IPS-NIHi11 (cell line): Measurements from ENCODE around the gene GNA12.

ENCODE experiments used
- DNase-seq: peaks from one replicate; pipeline ENCODE4 v3.0.0; 2012; ENCODE audit warnings: mixed read lengths, low spot score

Gene GNA12

DNA sequence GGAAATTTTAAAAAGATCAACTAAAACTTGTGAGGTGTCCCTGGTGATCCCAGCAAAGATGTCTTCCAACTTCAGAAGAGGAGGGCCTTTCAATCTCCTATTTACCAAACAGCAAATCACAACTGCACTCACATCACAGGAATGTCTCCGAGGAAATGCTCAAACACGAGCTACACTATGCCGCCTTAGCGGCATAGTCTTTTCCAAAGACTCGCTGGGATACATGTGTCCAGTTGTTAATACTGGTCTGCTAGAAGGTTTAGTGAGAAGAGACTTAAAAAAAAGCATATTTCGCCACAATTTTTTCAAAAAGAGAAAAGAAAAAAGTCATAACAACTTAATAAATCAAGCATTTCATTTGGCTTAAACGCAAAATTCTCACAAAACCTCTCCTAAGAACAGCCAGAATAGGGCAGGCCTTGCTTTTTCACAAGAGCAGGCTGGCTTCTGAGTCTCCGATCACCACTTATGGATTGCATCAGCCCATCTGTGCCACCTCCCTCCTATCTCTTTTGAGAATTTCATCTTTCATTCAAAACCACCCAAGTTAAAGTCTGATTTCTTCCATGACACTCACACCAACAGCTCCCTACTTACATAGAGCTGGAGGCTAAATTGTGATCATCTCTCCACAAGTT, 66.1 kb downstream of the GNA12 start:
- DNase-seq, result no peak

DNA sequence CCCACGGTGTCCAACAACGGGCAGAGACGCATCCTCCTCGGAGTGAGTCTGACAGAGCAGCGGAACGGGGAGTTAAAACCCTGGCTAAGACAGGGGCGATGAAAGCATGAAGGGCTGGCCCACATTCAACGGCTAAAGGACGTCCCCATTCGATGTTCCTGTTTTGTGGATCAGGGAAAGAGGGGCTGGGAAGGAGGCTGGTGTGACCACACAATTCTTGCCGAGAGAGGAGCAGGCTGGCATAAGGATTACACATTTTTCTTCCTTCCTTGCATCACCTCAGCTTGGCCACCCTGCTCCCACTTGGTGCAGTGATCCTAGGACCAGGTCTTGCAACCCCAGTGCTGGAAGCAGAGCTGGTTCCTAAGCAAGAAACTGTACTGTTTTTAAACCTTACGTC, 67.7 kb downstream of the GNA12 start:
- DNase-seq, result no peak

DNA sequence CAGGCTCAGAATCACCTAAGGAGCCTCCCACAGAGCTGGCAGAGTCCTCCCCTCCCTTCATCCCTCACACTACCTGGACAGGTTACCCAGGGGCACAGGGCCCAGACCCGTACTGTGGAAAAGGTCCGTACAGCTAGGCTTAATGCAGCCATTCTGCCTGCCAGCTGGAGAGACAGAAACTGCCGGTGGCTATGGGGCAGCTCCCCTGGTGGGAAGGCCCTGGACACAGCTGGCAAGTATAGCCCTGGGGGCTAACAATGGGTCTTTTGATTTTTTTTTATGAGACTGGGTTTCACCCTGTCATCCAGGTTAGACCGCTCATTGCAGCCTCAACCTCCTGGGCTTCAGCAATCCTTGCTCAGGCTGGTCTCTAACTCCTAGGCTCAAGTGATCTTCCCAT, 68.3 kb downstream of the GNA12 start:
- no peak for DNase-seq

DNA sequence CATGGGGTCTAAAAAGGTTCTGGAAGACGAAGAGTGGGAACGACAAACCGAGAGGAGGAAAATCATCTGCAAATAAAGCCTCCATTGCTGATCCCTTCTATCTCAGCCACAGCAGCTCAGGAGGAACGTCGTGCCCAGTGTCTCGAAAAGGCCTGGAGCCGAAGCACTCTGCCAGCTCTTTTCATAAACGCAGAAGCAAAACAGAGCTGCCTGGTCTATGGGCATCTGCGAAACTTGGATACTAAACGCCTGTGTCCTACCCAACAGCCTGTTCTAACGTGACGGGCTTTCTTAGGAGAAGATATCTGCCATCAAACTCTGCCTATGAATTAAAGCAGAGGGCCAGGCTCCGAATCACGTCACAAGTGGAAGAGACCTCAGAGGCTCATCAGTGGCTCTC, 68.7 kb downstream of the GNA12 start:
- DNase-seq, result no peak

DNA sequence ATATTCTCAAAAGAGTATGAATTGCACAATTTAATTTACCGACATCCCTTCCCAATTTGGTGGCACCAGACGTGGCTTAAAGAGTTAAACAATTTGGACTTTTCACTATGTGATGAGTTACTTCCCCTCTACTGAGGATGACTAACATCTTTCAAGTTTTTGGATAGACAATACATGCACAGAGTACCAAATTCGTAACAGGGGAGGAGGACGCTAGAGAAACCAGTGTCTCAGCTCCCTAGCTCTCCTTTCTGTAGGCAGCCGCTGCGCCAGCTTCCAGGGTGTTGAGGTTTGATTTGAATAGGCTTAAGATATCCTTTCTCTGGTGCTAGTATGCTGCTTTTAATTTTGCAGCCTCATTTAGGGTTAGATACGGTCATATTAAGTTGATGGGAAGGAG, 69.2 kb downstream of the GNA12 start:
- no peak for DNase-seq

DNA sequence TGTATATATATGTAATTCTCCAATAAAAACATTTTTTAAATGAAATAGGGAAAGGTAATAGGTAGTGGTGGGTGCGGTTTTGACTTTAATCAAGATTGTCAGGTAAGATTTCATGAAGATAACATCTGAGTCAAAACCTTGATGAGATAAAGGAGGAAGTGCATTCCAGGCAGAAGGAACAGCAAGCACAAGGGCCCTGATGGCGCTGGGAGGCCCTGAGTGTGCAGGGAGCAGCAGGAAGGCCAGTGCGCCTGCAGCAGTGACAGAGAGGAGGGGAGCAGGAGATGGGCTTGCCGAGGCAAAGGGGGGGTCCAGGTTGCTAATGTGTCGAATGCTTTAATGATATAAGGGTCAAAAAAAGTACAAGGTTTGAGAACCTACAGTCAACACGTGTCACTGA, 69.8 kb downstream of the GNA12 start:
- DNase-seq, result no peak

DNA sequence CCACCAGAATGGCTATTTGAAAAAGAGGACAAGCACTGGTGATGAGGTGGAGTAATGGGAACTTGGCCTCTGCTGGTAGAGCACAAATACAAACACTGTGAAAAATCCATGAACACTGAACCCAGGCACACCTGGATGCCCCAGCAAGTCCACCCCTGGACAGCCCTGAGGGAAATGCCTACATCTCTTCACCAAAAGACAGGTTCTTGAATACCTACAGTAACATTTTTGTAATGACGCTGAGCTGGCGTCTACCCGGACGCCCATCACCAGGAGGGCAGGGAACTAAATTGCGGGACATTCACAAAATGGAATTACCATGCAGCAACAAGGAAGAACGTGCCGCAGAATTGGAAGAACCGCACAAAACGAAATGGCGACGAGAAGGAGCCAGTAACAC, 70.5 kb downstream of the GNA12 start:
- DNase-seq, result no peak

DNA sequence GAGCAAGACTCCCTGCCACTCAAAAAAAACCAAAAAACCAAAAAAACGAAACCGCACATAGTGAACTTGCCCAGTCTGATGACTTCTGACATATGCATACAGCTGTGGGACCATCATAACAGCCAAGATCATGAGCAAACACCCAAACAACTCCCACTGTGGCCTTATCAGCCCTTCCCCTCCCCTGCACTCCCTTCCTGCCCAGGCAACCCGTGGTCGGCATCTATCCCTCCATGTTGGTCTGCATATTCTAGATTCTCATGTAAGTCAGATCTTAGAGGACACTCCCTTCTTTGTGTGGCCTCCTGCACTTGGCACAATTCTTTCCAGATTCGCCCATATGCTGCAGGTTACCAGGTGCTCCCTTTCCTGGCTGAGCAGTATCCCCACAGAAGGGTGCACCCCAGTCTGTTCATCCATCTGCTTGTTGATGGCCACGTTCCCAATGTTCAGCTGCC, 72.8 kb downstream of the GNA12 start:
- DNase-seq, result no peak

DNA sequence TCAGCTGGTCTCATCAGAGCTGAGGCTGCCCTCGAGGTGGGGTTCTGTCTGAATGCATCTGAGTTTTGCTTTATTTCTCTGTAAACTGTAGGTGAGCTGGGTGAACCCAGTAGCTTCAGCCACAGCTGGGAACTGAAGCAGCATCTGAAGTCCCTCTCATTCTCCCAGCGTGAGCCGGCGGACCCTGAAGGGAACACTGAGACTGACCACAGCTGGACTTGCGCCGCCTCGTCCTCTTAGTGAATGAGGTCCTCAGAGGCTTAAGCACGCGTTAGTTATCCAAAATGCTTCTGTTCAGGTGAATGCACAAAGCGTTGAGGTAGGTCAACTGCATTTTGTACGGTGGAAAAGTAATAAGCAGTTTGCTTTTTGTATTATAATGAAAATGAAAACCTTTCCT, 79.5 kb downstream of the GNA12 start:
- no peak for DNase-seq

DNA sequence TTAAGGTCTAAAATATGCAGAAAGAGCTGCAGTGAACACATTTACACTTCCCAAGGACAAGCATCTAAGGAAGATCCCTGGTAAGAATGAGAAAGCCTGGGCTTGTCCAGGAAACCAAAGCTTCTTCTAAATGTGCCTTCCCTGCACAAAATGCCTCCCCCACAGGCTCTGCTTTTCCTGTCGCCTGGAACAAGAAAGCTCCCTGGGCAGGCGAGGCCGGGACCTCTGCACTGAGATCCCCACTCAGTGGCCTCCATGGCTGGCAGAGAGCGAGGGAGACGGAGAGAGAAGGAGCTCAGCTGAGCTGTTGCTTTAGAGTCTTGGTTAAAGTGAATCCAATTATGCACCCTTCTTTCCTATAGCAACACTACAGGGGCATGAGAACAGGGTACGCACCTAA, 80.5 kb downstream of the GNA12 start:
- no peak for DNase-seq

DNA sequence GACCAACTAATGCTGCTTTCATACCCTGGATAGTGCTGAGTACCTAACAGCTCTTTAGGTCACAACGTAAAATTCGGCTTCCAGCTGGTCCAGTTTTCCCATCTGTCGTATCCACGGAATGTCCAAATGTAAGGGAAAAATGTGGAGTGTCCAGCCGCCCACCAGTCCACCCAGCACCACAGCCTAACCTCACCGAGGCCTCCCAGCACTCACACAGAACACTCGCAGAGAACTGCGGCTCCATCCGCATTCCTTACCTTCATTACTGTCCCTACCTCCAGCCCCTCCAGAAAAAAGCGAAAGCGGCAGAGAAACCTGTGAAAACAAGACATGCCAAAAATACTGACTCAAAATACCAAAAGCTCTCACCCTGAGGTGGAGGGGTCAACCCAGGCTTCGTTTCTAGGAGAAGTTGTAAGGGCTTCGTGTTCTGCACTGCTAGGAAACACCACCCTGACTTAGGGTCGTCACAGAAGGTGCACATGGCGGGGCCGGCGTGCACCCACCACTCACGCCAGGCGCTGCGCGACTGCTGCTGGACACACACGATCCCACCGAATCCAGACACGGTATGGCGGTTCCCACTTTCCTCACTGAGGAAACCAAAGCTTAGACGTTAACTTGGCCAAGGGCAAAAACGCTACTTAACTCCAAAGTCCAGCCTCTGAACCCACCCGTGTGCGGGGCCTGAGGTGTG, 82.2 kb downstream of the GNA12 start:
- no peak for DNase-seq

DNA sequence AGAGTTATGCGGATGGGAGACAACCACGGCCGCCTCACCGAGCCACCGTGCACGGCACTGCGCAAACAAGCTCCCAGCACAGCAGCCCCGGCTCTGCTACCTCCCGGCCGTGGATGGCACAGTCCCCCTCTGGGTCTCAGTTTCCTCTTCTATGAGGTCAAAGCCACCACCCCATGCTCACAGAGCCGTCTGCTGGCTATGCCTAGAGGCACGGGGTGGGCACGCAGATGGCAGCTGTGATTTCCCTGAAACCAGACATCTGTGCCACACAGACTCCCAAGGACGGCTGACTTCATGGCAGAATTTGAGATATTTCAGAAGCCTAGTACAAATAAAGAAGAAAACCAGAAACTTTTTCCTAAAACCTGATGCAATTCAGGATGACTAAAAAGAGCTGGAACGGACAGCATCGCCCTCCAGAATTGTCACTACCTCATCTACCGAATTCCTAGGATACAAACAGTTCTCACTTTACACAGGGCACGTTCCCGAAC, 82.9 kb downstream of the GNA12 start:
- DNase-seq, result no peak

DNA sequence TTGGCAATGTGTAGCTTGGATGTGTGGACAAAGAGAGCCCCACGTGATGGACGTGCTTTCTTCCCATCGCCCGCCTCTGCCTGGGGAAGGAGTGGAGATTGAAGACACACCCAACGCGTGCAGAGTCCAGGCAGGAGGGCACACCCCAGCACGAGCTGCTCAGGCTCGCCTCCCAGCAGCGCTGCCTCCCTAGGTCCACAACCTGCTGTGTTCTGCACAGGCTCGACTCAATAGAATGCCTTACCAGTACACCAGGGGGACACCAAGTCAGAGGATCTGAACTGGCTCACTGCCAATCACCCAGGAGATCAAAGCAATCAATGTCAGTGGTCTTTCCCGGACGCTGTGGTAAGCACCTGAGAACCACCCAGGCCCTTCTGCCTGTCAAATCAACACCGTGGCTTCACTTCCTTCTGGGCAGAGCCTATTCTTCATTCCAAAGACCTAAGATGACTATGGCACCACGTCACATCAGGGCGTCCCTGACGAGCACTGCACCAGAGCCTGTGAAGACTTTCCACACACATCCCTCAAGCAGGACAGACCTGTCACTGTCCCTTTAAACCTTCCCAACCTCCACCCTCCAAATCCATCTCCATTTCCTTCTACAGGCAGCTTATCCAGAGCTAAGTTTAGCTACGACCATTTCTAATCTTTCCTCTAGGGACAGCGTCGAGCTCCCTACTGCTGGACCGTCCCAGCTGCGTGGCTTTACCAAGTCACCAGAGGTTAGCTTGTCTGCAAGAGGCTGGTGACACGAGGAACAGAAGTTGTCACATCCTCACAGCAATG, 83.8 kb downstream of the GNA12 start:
- peak; percentile 72 for DNase-seq

DNA sequence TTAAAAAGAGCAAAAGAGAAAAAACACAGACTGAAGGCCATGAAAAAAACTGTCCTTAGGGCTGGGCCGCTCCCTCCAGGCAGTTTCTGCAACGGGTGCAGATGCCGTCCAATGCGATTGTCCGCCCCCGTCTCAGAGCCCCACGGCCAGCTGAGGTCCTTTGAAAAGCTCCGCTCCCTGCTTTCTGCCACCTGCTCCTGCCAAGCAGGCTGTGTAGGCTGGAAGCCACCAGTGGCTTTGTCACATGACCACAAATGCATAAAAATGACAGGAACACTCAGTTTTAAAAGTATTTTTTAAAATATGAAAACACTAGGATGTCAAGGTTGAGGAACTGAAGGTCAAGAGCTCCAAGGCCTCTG, 84.4 kb downstream of the GNA12 start:
- no peak for DNase-seq

DNA sequence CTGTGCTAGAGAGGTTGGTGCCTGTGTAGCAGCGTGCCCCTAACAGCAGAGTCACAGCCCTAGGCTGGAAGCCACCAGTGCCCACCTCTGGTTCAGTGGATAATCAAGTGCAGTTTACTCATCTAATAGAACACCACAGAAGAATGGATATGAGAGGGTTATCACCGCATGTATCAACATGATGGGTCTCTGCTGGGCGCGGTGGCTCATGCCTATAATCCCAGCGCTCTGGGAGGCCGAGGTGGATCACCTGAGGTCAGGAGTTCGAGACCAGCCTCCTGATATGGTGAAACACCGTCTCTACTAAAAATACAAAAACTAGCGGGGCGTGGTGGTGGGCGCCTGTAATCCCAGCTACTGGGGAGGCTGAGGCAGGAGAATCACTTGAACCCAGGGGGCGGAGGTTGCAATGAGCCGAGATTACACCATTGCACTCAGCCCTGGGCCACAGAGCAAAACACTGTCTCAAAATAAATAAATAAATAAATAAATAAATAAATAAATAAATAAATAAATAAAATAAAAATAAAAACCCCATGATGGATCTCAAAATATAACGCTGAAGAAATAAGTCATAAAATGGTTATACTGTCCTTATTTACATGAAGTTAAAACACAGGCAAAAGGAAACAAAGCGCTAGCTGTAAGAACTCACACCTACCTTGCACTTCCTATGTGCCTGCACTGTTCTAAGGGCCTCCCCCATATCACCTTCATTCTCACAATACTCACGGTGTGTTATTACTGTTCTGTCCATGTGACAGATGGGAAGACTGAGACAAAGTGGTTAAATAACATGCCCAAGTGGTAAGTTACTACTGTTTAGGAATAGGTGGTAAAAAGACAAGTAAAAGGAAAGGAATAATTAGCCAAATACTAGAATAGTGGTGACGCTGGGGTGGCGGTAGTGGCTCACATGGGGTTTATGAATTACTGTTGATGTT, 85.2 kb downstream of the GNA12 start:
- no peak for DNase-seq

DNA sequence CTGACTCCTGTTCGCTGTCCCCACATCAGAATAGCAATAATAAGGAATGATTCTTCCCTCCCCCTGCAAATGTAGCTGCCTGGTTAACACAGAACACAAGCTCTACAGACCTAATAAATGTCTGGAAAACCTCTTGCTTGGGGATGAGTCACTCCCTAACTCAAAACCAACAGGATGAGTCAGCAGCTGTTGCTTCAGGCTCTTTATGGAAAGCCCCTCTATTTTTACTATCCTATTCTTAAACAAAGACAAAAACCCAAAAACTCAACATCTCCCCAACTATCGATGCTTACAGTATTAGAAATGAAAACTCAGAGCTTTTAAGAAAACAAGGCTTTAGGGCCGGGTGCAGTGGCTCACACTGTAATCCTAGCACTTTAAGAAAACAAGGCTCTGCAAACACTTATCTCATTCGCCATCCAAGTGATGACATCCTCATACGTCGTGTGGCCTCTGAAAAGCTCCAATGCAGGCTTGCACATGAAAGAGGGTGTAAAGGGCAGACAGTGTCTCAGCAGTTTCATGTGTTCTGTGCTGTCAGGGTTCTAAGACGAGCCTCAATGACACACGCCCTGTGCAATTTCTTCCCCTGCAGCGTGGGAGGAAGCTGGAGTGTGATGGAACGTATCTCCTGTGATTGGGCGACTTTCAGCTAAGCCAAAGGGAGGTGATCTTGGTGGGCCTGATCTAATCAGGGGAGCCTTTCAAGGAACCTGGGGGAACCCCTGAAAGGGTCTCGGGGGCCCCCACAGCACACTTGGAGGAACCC, 86.0 kb downstream of the GNA12 start:
- no peak for DNase-seq

DNA sequence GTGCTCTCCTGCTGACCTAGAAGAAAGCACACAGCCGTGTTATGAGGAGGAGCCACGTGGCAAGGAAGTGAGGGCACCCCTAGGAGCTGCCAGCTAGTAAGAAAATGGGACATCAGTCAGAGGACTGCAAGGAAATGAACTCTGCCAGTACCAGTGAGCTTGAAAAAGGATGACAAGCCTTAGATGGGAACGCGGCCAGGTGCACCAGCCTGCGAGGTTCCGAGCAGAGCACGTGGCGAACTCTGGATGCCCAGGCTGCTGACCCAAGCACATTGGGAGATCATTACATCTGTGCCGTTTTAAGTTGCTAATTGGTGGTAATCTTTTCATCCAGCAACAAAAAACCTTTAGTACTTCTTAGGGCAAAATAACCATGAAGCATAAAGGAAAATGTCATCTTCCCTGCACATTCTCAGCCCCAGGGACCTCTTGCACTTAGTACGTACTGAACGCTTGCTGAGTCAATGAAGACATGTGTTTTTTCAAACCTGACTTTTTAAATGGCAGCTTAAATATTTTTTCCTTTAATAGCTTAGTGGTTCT, 86.7 kb downstream of the GNA12 start:
- no peak for DNase-seq

DNA sequence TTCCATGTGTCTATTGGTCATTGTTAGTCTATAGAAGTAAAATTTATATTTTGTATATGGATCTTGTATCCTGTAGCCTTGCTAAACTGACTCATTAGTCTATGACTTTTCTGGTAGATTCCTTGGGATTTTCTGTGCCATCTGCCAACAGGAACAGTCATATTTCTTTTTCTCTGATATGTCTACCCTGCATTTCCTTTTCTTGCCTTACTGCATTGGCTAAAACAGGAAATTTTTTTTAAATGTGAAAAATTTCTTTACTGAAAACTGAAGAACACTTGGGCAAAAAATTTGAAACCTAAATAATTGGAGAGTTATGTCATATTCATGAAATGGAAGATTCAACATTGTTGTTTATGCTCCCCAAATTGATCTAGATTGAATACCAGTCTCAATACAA, 88.6 kb downstream of the GNA12 start:
- DNase-seq, result no peak

DNA sequence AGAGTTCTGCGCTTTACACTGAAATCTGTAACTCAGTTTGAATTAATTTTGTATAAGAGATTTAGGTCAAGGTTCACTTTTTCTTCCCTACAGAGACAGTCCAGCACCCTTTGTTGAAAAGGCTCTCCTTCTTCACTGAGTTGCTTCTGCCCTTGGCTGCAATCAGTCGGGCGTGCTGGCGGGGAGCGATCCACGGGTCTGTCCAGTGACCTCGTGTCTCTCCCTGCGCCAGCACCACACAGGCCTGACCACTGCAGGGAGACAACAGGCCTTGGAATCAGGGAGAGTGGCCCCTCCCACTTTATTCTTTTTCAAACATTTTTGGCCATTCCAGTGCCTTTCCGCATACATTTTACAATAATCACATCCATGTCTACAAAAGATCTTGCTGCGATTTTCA, 89.2 kb downstream of the GNA12 start:
- no peak for DNase-seq

DNA sequence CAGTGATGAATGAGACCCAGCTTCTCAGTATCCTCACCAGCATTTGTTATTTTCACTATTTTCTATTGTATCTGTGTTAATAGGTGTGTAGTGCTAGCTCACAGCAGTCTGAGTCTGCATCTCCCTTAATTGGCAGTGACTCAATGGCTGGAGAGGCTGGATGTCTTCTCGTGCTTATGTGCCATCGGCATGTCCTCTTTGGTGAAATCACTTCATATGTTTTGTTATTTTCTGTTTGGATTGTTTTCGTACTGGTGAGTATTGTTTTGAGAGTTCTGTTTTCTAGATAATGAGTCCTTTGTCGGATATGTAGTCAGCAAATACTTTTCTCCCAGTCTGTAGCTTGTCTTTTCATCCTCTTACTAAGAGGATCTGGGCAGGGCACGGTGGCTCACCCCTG, 90.0 kb downstream of the GNA12 start:
- DNase-seq, result no peak

DNA sequence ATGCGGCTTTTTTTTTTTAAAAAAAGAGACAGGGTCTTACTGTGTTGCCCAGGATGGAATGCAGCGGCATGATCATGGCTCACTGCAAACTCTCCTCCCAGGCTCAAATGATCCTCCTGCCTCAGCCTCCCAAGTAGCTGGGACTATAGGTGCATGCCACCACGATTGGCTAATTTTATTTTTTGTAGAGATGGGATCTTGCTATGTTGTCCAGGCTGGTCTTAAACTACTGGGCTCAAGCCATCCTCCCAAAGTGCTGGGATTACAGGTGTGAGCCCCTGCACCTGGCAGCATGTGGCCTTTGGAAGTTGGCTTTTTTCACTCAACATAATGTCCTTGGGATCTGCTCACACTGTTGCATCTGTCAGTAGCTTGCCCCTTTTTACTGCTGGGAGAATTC, 91.0 kb downstream of the GNA12 start:
- DNase-seq, result no peak
